Measurements from ENCODE around the gene HSD17B12. TPM values are rescaled to one million over a fixed set of nuclear protein-coding genes. Genes with fewer than 3 reads are reported as not detected.

Gene HSD17B12
- total RNA-seq, 2 experiments from 2014 or later = 70.9 to 138 TPM

GRCh38 chr11:43746670-43747069 lies 66.1 kb downstream of the HSD17B12 start:
- TF ChIP-seq EZH2phosphoT487 (IDR thresholded peaks at IDR 0.05; ENCODE audit: borderline replicate concordance, low read depth, low read length) (no peak), CTCF (conservative IDR thresholded peaks at IDR 0.05; ENCODE audit: low read length) (no peak)
- CTCF ChIA-PET (ENCODE audit: unreplicated experiment) = no interaction called here

GRCh38 chr11:43747130-43747802 lies 66.7 kb downstream of the HSD17B12 start:
- POLR2A ChIA-PET = interaction anchor here (1.8 kb wide), 1 partner anchor 12 kb away, joined by 5 read pairs; no protein-coding TSS in a partner anchor
- H2AFZ ChIP-seq (ENCODE audit: low read length) = no peak overlapping the region
- no peak overlapping the region for H3K27ac ChIP-seq (ENCODE audit: low read depth, low read length, poor library complexity, severe bottlenecking)
- no TSS peak for BruUV-seq (replicated peaks)
- no peaks in the 10 kb centered on the region for H3K4me1 ChIP-seq (ENCODE audit: insufficient read depth, low read length, poor library complexity, severe bottlenecking)
- peaks cover 16% of the 10 kb centered on the region; the same call in 1 of the 2 replicates for H3K9me3 ChIP-seq (ENCODE audit: low read length)
- no peak overlapping the region for H3K4me2 ChIP-seq (ENCODE audit: low read length)
- CTCF ChIA-PET (ENCODE audit: unreplicated experiment) = no interaction called here
- peaks cover 39% of the 10 kb centered on the region; the same call in 1 of the 2 replicates for H3K79me2 ChIP-seq (ENCODE audit: insufficient read depth, low read depth, low read length)
- H3K4me3 ChIP-seq (ENCODE audit: low read depth, low read length, poor library complexity, severe bottlenecking) = no peak overlapping the region
- DNase-seq (ENCODE audit: low spot score) = no peak
- no peaks in the 10 kb centered on the region for H4K20me1 ChIP-seq (ENCODE audit: insufficient read depth, low read length)
- H3K9me2 ChIP-seq (ENCODE audit: insufficient read depth, low read length) = no peaks in the 10 kb centered on the region
- intact Hi-C loops (cut with micrococcal nuclease; ENCODE audit: unreplicated experiment) = no loop called here
- peaks cover 62% of the 10 kb centered on the region for H3K36me3 ChIP-seq (ENCODE audit: insufficient read depth, low read length)
- TF ChIP-seq CTCF (conservative IDR thresholded peaks at IDR 0.05; ENCODE audit: low read length) = no peak
- no peak for TF ChIP-seq EZH2phosphoT487 (IDR thresholded peaks at IDR 0.05; ENCODE audit: borderline replicate concordance, low read depth, low read length)

More at GRCh38 chr11:43746670-43747069, 66.1 kb downstream of the HSD17B12 start:
- H3K4me1 ChIP-seq (ENCODE audit: insufficient read depth, low read length, poor library complexity, severe bottlenecking) = no peaks in the 10 kb centered on the region
- DNase-seq (ENCODE audit: low spot score) = no peak
- intact Hi-C loops (cut with micrococcal nuclease; ENCODE audit: unreplicated experiment) = no loop called here
- peaks cover 60% of the 10 kb centered on the region for H3K36me3 ChIP-seq (ENCODE audit: insufficient read depth, low read length)
- BruUV-seq (replicated peaks) = no TSS peak
- H3K79me2 ChIP-seq (ENCODE audit: insufficient read depth, low read depth, low read length) = peaks cover 43% of the 10 kb centered on the region; the same call in 1 of the 2 replicates
- no peak overlapping the region for H3K4me2 ChIP-seq (ENCODE audit: low read length)
- H3K9me2 ChIP-seq (ENCODE audit: insufficient read depth, low read length) = no peaks in the 10 kb centered on the region
- H3K4me3 ChIP-seq (ENCODE audit: low read depth, low read length, poor library complexity, severe bottlenecking) = no peak overlapping the region
- H2AFZ ChIP-seq (ENCODE audit: low read length) = no peak overlapping the region
- H3K27ac ChIP-seq (ENCODE audit: low read depth, low read length, poor library complexity, severe bottlenecking) = no peak overlapping the region
- peaks cover 17% of the 10 kb centered on the region; the same call in 1 of the 2 replicates for H3K9me3 ChIP-seq (ENCODE audit: low read length)
- H4K20me1 ChIP-seq (ENCODE audit: insufficient read depth, low read length) = no peaks in the 10 kb centered on the region
- POLR2A ChIA-PET = interaction anchor here (0.6 to 1.8 kb wide), 5 partner anchors 9 to 41 kb away, joined by 3 to 6 read pairs (median 5); no protein-coding TSS in a partner anchor

GRCh38 chr11:43748095-43748494 lies 67.6 kb downstream of the HSD17B12 start:
- Histone ChIP-seq H2AFZ (ENCODE audit: low read length) (no peak overlapping the region), H3K36me3 (ENCODE audit: insufficient read depth, low read length) (peaks cover 59% of the 10 kb centered on the region), H3K9me2 (ENCODE audit: insufficient read depth, low read length) (no peaks in the 10 kb centered on the region), H3K4me3 (ENCODE audit: low read depth, low read length, poor library complexity, severe bottlenecking) (no peak overlapping the region), H3K79me2 (ENCODE audit: insufficient read depth, low read depth, low read length) (peaks cover 31% of the 10 kb centered on the region; the same call in 1 of the 2 replicates), H3K9me3 (ENCODE audit: low read length) (peaks cover 9% of the 10 kb centered on the region; the same call in 1 of the 2 replicates), H3K4me1 (ENCODE audit: insufficient read depth, low read length, poor library complexity, severe bottlenecking) (no peaks in the 10 kb centered on the region), H3K27ac (ENCODE audit: low read depth, low read length, poor library complexity, severe bottlenecking) (no peak overlapping the region), H4K20me1 (ENCODE audit: insufficient read depth, low read length) (no peaks in the 10 kb centered on the region), H3K4me2 (ENCODE audit: low read length) (no peak overlapping the region)
- BruUV-seq (replicated peaks) = no TSS peak
- POLR2A ChIA-PET = no interaction called here
- DNase-seq (ENCODE audit: low spot score) = no peak
- CTCF ChIA-PET (ENCODE audit: unreplicated experiment) = no interaction called here
- intact Hi-C loops (cut with micrococcal nuclease; ENCODE audit: unreplicated experiment) = no loop called here
- TF ChIP-seq EZH2phosphoT487 (IDR thresholded peaks at IDR 0.05; ENCODE audit: borderline replicate concordance, low read depth, low read length) (no peak), CTCF (conservative IDR thresholded peaks at IDR 0.05; ENCODE audit: low read length) (no peak)

Measured in OCI-LY7 (cell line).